ENCODE measurements around the gene SRSF2.
"Not testable (repeated sequence)": the region's sequence is repeated elsewhere in the genome, so short reads cannot be mapped to it uniquely, and the experiment has no call there.

Gene SRSF2

DNA sequence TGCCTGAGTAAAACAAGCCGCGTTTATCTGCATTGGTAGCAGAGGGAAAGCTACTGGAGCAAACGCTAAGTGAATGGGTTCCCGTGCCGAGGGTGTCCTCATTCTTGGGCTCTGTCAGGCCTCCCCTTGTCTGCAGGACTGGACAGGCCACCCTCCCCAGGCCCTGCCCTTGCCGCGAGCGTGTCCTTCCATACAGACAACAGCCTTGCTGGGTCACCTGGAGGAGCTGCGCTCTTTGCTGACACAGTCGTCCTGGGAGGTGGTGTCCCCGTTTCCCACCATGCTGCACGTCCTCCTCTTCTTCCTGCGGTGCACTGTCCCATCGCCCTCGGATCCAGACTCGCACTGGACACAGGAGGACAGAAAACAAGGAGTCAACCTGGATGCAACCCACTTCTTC lies 18.6 kb downstream of the SRSF2 start:
- no peak for DNase-seq

DNA sequence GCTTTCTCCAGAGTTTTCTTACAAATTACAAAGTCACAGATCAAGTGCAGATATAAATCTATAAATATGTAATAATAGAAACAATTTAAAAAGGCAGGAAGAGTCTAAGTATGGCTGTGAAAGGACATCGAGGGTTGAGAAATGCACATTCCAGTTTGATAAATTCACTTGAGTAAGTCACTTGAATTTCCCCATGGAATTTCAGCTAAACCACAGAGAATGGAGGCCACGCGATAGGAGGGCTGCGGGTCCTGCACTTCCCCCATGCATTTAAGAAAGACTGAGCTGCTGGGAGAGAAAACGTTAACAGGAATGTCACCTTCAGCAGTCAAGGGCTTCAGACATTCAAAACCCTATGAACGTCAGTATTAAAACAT lies 20.3 kb downstream of the SRSF2 start:
- no peak for DNase-seq

DNA sequence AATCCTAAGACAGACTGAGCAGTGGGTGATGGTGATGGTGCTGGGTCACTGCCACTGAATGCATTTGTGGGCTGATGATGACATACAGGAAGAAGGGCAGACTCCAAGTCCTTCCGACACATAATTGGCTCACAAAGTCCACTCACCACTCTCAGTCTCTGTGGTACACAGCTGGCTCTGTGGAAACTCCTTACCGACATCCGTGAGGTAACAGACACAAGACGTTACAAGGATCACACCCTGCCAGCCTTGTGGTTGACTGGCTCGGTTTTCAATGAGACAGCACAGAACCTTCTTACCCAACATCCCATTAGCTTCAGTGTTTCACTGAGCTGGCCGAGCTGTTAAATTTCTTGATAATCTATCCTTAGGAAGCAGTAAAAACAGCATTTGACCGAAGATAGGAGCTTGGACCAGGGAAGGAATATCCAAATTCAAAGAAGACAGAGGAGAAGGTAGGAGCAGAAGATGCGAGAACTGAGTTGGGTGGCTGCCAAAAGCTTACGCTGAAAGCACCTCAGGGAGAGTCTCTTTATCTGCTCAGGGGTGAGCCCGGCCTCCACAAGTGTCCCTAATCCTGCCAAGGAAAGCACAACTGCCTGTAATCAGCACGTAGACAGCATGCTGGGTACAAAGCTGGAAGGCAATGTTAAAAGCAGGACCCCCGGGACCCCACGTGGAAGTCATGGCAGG lies 20.8 kb downstream of the SRSF2 start:
- DNase-seq = no peak

DNA sequence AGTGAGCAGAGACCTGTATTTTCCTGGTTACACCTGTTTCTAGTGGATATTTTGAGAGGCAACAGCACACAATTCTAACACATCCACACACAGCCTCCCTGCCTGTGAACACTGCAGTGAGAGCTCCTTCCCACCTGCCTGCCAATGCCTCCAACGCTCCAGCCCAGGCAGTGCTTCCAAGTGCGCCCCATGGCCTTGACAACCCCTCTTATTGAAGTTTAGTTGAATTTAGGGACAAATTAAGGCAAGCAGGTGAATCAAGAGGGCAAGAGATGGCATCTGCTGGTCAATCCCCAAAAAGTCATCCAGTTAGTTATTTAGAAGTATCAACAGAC lies 21.7 kb downstream of the SRSF2 start:
- no peak for DNase-seq

DNA sequence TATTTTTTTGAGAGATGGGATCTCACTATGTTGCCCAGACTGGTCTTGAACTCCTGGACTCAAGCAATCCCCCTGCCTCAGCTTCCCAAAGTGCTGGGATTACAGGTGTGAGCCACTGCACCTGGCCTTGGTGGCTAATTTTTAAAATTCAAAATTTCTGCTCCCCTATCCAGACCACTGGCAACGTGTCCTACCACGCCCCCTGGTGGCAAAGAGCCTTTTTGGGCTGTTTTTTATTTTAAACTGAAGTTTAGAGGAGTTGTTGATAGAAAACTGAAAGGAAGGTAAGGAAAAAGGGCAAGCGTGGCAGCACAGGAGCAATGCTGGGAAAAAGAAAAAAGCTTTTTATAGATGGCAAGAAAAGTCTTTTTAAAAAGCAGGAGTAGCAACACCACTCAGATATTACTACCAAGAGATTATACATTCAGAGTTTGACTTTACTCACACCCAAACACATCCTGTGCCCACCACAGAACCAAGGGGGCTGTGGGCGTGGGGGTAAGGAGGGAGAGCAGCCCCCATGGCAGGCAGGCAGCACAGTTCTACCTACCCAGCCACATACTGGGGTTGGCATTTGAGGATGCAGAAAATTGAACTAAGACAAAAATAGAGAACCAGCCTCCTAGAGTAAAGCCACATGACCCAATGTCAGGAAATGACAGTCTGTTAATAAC lies 22.2 kb downstream of the SRSF2 start:
- DNase-seq = peak; percentile 50

DNA sequence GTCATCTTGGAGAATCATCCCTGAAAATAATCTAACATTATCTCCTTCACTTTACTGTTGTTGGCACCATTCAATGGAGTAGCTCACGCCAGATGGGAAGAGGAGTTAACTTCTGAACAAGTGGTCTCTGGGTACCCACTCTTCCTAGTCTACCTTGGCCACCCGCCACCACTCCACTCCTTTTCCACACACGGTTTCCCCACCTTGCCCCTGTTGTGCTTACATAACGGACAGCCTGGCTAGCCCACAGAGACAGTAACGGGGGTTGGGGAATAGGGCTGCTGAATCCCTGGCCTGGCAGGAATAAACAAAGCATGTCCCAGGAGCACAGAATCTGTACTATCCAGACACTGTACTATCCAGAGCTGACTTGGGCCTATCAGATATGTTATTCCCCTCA lies 22.8 kb downstream of the SRSF2 start:
- no peak for DNase-seq

DNA sequence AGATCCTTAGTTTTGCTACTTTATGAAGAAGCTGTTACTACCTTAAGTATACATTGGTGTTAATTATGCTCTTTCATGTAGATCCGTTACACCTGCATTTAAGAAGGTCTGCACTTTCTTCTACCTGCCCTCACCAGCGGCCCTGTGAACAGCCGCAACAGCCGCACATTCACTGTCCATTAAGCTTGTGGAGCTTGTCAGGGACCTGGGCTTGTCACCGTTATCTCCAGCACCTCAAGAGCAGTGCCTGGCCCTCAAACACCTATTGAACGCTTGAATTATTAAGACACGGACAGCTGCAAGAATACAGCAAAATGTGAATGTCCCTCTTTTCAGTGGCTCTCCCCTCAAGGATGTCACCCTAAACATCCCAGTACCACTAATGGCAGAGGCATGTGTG lies 23.4 kb downstream of the SRSF2 start:
- no peak for DNase-seq

DNA sequence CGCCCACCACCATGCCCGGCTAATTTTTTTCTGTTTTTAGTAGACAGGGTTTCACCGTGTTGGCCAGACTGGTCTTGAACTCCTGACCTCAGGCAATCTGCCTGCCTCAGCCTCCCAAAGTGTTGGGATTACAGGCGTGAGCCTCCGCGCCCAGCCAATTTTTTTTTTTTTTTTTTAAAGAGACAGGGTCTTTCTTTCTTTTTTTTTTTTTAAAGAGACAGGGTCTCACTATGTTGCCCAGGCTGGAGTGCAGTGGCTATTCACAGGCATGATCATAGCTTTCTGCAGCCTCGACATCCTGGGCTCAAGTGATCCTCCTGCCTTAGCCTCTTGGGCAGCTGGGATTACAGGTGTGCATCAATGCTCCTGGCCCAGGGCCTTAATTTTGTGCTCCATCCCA lies 24.8 kb downstream of the SRSF2 start:
- not testable (repeated sequence) for DNase-seq

DNA sequence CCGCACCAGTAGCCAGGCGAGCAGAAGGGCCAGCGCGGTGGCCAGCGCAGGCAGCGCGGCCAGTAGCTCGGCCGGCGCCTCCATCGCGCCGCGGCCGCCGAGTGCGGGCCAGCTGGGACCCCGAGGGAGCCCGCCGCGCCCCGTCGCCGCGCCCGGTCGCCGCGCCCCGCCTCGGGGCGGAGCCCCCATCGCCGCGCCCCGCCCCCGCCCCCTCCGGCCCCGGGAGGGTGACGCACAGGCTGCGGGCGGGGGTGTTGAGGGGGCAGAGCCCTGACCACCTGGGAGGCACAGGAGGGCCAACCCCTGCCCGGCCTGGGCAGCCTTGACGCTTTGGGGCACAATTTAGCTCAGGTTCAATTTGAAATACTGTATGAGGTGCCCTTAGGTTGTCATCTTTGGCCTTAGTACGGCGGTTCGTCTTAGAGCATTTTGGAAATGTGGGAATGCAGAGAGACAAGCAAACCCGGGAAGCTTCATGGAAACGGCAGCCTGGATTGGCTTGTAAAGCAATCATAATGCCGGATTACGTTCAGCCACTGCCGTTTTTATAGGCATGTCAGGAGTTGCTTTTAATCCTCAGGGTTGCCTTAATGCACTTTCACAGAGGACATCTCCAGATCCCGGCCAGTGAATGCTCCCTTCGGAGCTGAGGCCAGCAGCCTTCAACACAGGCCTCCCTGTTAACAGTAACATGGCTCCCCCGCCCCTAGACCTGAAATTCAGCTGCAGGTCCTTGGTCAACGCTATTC lies 26.1 kb downstream of the SRSF2 start, which contains the start of gene MXRA7:
TSS of gene MXRA7 (minus strand) at position 103 of the 749 bp plus-strand sequence. CDS start at position 84, 19 bp downstream.
- DNase-seq = peak; percentile 35

DNA sequence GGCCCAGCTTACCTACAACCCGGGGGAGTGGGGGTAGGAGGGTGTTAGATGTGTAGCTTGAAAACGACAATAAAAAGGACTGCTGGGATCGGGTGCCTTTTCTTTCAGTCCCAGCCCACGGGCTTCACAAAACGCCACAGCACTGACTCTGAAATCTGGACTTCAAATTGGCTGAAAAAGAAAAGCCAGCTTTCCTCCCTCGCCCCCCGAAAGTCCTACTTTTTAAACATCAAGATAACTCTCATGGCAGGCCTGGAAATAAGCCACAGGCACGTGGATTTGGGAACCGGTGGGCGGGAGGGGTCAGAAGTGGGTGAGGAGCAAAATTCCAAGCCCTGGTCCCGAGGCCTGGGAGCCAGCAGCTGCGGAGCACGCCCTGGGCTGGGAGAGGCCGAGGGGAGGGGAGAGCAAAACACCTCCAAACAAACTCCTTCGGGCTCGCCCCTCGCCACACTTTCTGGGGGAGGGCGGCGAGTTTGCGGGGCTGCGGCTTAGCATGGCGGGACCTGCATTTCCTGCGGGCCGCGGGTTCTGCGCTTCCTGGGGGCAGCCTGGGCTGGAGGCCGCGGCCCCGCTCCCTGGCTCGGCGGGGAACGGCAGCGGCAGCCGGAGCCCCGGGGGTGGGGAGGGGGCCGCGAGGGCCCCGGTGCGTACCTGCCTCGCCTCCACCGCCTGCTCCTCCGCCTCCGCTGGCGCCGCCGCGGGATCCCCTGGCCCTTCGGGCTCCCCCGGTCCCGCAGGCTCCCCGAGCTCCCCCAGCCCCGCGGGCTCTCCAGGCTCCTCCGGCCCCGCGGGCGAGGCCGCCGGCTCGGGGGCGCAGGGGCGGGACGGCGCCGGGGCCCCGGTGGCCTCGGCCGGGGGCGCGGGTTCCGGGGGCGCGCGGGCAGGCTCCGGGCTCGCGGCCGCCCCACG lies 26.9 kb downstream of the SRSF2 start:
- not testable (repeated sequence) for DNase-seq

DNA sequence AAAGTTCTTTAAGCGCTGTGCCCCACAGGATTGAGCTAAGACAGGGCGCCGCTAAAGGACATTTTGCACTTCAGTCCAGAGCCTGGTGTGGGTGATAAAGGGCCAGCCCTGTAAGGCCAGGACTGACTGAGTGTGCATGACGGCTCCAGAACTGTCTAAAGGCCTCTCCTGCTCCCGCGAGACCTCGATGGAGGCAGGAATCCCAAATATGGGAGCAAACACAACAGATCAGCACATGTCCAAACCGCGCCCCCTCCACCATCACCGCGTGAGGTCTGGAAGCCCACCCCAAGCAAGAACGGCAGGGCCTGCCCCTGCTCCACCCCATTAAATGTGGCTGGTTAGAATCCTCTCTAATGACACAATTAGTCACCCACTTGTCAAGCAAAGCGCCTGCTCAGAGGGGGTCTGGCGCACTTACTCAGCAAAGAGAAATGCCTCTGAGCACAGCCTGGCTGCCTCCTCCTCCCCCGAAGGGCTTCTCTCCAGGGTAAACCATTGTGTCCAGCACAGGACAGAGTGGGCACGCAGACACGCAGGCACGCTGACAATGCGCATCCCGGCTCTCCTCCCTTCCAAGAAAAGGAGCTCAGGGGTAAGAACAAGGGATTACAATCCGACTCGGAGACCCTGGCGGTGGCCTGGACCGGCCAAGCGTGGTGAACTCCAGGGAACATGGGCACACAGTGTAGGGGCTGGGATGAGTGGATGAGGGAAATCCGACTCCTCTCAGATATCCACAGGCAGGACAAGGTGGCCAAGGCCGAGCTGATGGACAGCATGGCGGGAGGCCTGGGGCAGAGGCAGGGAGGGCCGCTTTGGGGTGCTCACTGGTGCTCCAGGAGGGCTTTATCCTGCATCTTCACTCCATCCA lies 27.8 kb downstream of the SRSF2 start:
- no peak for DNase-seq

DNA sequence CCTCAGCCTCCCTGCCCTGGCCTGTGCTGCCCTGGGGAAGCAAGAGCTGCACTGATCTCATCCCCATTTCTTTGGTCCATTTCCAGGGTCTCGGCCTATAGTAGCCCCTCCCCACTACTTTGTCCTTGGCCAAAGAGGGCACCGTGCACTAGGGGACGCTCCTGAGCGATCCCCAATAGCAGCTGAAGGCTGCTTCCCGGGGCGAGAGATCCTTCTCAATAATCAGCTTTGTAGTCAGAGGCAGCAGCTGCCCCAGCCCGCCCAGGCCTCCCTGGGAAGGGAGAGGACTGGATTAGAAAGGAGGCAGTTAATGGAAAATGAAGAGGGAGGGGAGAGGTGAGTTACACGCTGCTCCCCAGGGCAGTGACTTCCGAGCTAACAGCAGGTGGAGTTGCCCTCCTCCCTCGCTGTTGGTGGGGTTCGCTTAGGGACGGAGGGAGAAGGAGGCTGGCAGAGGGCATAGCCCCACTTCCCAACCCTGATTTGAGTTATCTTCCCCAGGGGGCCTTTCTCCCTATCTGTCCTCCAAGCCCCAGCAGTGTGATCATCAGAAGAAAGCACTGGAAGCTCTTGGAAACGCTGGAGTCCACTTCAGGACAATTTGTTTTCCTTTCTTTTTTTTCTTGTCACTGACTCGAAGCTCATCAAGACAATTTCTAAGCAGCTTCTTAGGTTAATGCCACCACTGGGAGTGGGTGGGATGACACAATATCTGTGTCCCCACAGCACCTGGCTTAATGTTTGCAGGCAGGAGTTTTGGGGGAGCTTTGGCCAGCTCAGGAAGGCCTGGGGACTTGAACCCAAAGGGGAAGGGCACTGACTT lies 28.9 kb downstream of the SRSF2 start:
- DNase-seq = no peak

DNA sequence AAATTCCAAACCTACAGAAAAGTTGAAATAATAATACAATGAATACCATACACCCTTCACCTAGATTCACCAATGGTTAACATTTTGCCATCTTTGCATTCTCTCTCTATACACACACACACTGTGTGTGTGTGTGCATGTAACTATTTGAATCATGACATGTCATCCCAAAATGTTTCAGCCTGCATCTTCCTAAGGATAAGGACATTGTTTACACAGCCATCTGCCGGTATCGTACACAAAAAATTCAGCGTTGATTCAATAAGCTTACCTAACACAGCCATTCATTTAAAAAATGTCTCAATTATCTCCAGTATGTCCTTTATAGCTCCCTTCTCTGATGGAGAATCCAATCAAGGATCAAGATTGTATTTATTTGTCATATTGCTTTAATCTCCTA lies 30.3 kb downstream of the SRSF2 start:
- DNase-seq = no peak

DNA sequence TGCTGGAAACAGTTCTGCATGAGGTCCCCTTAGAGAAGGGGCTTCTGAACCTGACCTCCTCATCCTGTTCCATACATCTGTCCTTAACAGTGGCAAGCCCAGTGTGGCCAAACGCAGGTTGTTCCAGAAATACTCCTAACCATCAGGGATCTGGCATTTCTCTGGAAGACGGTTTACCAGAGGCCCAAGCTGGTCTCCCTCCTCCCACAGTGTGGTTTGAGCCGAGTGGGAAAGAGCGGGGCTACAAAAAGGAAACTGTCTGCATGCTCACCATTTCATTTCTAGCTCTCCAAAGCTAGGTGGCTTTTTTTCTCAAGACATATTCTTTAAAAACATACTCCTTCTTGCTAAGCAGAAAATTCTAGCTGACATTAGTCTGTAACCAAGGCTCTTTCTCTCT lies 32.3 kb downstream of the SRSF2 start:
- DNase-seq = no peak

DNA sequence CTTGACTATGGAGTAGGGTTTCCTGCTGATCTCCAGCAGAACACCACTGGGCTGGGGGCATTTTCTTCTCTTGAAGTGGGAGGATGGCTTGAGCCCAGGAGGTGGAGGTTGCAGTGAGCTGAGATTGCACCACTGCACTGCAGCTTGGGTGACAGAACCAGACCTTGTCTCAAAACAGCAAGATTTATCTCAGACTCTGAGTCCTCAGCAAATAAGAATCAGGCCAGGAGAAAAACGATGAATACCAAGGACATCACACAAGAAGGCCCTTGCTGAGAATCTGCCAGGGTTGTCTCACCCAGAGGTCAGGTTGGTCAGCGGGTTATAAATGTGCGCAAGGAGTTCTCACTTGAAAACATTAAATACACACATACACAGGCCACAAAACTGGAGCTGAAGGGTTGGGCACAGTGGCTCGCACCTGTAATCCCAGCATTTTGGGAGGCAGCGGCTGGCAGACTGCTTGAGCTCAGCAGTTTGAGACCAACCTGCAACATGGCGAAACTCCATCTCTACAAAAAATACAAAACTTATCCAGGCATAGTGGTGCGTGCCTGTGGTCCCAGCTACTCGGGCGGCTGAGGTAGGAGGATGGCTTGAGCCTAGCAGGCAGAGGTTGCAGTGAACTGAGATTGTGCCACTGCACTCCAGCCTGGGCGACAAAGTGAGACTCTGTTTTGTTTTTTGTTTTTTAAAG lies 34.0 kb downstream of the SRSF2 start:
- DNase-seq = no peak

DNA sequence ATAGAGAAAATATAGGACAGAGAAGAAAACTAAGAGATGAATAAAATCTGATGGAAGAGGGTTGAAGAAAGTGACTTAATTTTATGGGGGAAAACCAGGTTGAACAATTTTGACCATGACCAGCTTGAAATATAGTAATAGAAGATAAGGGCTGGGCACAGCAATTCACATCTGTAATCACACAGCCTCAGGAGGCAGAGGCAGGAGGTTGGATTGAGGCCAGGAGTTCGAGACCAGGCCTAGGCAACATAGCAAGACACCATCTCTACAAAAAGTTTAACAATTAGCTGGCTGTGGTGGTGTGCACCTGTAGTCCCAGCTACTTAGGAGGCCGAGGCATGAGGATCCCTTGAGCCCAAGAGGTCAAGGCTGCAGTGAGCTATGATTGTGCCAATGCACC lies 35.1 kb downstream of the SRSF2 start:
- DNase-seq = no peak

DNA sequence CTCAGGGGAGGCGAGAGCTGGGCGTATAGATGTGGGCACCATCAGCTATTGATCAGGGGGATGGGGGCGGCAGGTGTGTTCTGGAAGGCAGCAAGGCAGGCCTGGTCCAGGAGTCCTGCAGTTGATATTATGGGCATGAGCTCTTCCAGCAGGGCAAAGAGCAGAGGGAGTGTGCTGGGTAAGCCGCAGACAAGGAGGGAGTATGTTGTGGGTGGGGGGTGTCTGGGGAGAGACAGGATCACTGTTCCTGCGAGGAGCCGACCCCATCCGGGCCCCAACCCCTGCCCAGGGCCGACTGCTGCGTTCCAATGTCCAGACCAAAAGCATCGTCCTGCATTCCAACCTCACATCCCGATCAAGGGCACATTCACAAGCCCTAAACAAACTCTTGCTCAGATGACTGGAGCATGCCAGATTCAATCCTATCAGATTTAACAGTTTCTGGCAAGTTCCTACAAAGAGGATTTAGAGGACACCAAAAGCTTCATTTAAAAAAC lies 35.6 kb downstream of the SRSF2 start:
- no peak for DNase-seq

DNA sequence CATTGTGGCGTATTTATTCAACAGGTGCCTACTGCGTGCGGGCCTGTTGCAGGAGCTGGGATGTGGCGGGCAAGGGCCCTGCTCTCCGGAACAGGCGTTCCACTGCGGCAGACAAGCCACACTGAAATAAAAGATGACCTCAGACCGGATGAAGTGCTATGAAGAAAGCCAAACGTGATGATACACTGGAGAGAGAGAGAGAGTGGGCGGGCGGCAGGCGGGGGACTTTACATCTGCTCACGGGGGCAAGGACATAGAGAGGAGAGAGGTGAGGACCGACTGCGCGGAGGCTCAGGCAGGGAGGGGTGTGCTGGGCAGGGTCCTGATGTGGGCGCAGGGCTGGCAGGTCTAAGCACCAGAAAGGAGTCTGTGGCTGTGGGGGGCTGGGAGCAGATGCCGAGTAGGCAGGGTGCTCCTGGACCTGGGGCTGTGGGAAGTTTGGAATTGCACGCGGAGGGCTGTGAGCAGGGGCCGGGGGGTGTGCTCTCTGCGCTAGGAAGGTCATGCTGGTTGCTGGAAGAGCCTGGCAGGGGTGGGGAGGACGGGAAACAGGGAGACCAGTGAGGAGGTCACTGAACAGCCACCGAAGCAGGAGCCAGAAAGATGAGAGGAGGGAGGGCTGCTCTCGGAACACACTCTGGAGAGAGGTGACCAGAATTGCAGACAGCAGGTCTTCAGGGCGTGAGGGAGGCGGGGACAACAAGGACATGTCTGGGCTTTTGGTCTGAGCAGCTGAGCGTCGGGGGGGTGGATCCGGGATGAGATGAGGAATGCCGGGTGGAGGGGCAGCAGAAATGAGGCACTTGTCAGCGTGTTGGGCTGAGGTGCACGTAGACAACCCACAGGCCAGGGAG lies 36.3 kb downstream of the SRSF2 start:
- DNase-seq = no peak

DNA sequence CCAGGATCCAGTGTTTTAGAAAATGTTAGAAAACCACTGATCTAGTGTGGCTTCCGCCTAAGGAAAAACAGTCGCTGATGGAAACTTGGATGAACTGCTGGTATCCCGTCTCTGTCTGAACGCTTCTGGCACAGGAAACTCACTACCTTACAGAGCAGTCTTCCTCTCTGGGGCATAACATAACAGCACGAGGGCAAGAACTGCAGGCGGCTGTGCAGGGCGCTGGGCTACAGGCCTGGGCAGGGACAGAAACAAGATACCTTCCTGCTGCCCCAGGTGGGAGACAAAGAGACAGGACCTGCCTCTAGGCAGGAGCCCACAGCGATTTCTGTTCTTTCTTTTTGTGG lies 36.9 kb downstream of the SRSF2 start:
- DNase-seq = no peak

Measured in activated effector memory CD4-positive, alpha-beta T cell treated with Interleukin-2 at 50 U/mL for 16 hours (primary cell).